HEK293 (cell line): ENCODE measurements around the gene ZNF841.
A peak's percentile ranks its signal among the peaks of the same experiment; 100 is the strongest.

Experiments used
- CTCF ChIA-PET: fragments of 350-600 bp; formaldehyde crosslinking; extraction: SDS; loops from one replicate; lab custom pipeline; 2021; ENCODE audit warnings: antibody characterized with exemption; lab: Yijun Ruan, JAX
- POLR2A ChIA-PET: fragments of 300-600 bp; formaldehyde crosslinking; extraction: SDS; loops from one replicate; lab custom pipeline; 2020; ENCODE audit warnings: antibody characterized with exemption, inconsistent platforms; lab: Yijun Ruan, JAX
- H3K27ac ChIP-seq: fragments of 200-500 bp; sonication (Bioruptor generic); 2 replicates; pipeline ENCODE4 v1.5.1; 2014; ENCODE audit warnings: low read depth, low read length, control low read depth, inconsistent platforms; ENCODE audit errors: extremely low read depth
- H3K36me3 ChIP-seq, 2 experiments: fragments of 200-500 bp in 1 of 2; sonication (Bioruptor generic) in 1 of 2; 1 replicate in 1 of 2; 2 replicates in 1 of 2; pipeline ENCODE4 v1.5.1; 2014 to 2017; ENCODE audit warnings: inconsistent platforms in 2 of 2, low read length in 2 of 2; ENCODE audit not compliant: control insufficient read depth in 2 of 2, insufficient read depth in 1 of 2
- H3K4me1 ChIP-seq: fragments of 200-500 bp; sonication (Bioruptor generic); 2 replicates; pipeline ENCODE4 v1.5.1; 2014; ENCODE audit warnings: mild to moderate bottlenecking, low read length, inconsistent platforms; ENCODE audit not compliant: control insufficient read depth, insufficient read depth
- H3K4me3 ChIP-seq: 2 replicates; pipeline ENCODE4 v1.5.1; 2011; ENCODE audit warnings: low read depth, mild to moderate bottlenecking, control low read depth, low read length, moderate library complexity
- H3K9me3 ChIP-seq: fragments of 200-500 bp; sonication (Bioruptor generic); 2 replicates; pipeline ENCODE4 v1.5.1; 2014; ENCODE audit warnings: low read depth, low read length, inconsistent platforms; ENCODE audit not compliant: control insufficient read depth, insufficient read depth
- ATF2 ChIP-seq: fragments of 450-650 bp; formaldehyde crosslinking; IDR thresholded peaks from 2 replicates; pipeline ENCODE4 v1.5.1; 2016; ENCODE audit warnings: missing biosample characterization, missing genetic modification characterization, low read depth
- PATZ1 ChIP-seq: fragments of 450-650 bp; formaldehyde crosslinking; IDR thresholded peaks from 2 replicates; pipeline ENCODE4 v1.5.1; 2016; ENCODE audit warnings: missing biosample characterization, missing genetic modification characterization
- REST ChIP-seq: fragments of 450-650 bp; formaldehyde crosslinking; IDR thresholded peaks from 2 replicates; pipeline ENCODE4 v1.5.1; 2016; ENCODE audit warnings: missing biosample characterization, missing genetic modification characterization
- SCRT2 ChIP-seq: fragments of 450-650 bp; formaldehyde crosslinking; IDR thresholded peaks from 2 replicates; pipeline ENCODE4 v1.5.1; 2016; ENCODE audit warnings: missing biosample characterization, missing genetic modification characterization
- SP7 ChIP-seq: fragments of 450-650 bp; formaldehyde crosslinking; IDR thresholded peaks from 2 replicates; pipeline ENCODE4 v1.5.1; 2016; ENCODE audit warnings: missing biosample characterization, missing genetic modification characterization
- WT1 ChIP-seq: fragments of 450-650 bp; formaldehyde crosslinking; IDR thresholded peaks from 2 replicates; pipeline ENCODE4 v1.5.1; 2016; ENCODE audit warnings: missing biosample characterization, missing genetic modification characterization
- ZBTB11 ChIP-seq: fragments of 450-650 bp; formaldehyde crosslinking; conservative IDR thresholded peaks from 2 replicates; pipeline ENCODE4 v1.5.1; 2016; ENCODE audit warnings: low read depth, missing biosample characterization, missing genetic modification characterization
- ZBTB20 ChIP-seq: fragments of 450-650 bp; formaldehyde crosslinking; IDR thresholded peaks from 2 replicates; pipeline ENCODE4 v1.5.1; 2016; ENCODE audit warnings: missing biosample characterization, missing genetic modification characterization
- ZBTB8A ChIP-seq: fragments of 450-650 bp; formaldehyde crosslinking; IDR thresholded peaks from 2 replicates; pipeline ENCODE4 v1.5.1; 2016; ENCODE audit warnings: missing biosample characterization, missing genetic modification characterization
- ZFP37 ChIP-seq: fragments of 450-650 bp; formaldehyde crosslinking; IDR thresholded peaks from 2 replicates; pipeline ENCODE4 v1.5.1; 2016; ENCODE audit warnings: missing biosample characterization, missing genetic modification characterization
- ZNF211 ChIP-seq: fragments of 450-650 bp; formaldehyde crosslinking; IDR thresholded peaks from 2 replicates; pipeline ENCODE4 v1.5.1; 2016; ENCODE audit warnings: low read depth, missing biosample characterization, missing genetic modification characterization
- ZNF266 ChIP-seq: fragments of 450-650 bp; formaldehyde crosslinking; IDR thresholded peaks from 2 replicates; pipeline ENCODE4 v1.5.1; 2016; ENCODE audit warnings: missing biosample characterization, missing genetic modification characterization, low read depth
- ZNF274 ChIP-seq, 2 experiments: fragments of 200-500 bp in 1 of 2; fragments of 450-650 bp in 1 of 2; sonication (Bioruptor generic) in 1 of 2; formaldehyde crosslinking in 1 of 2; IDR thresholded peaks; 2 replicates each; pipeline versions ENCODE4 v1.5.1 to v1.6.1; 2014 to 2016; ENCODE audit warnings: borderline replicate concordance in 1 of 2, inconsistent platforms in 1 of 2, low read length in 1 of 2, missing biosample characterization in 1 of 2, missing genetic modification characterization in 1 of 2
- ZNF366 ChIP-seq: fragments of 450-650 bp; formaldehyde crosslinking; conservative IDR thresholded peaks from 2 replicates; pipeline ENCODE4 v1.5.1; 2016; ENCODE audit warnings: missing biosample characterization, missing genetic modification characterization
- ZNF394 ChIP-seq: fragments of 450-650 bp; formaldehyde crosslinking; IDR thresholded peaks from 2 replicates; pipeline ENCODE4 v1.5.1; 2016; ENCODE audit warnings: missing biosample characterization, missing genetic modification characterization, mild to moderate bottlenecking, moderate library complexity, borderline replicate concordance
- ZNF449 ChIP-seq: fragments of 450-650 bp; formaldehyde crosslinking; IDR thresholded peaks from 2 replicates; pipeline ENCODE4 v1.5.1; 2017; ENCODE audit warnings: missing biosample characterization, mild to moderate bottlenecking, missing genetic modification characterization, moderate library complexity
- ZNF488 ChIP-seq: fragments of 450-650 bp; formaldehyde crosslinking; IDR thresholded peaks from 2 replicates; pipeline ENCODE4 v1.5.1; 2016; ENCODE audit warnings: missing biosample characterization, missing genetic modification characterization
- ZNF624 ChIP-seq: fragments of 450-650 bp; formaldehyde crosslinking; IDR thresholded peaks from 2 replicates; pipeline ENCODE4 v1.5.1; 2017; ENCODE audit warnings: missing biosample characterization, missing genetic modification characterization
- ZNF639 ChIP-seq: fragments of 450-650 bp; formaldehyde crosslinking; IDR thresholded peaks from 2 replicates; pipeline ENCODE4 v1.5.1; 2016; ENCODE audit warnings: missing biosample characterization, missing genetic modification characterization
- ZNF837 ChIP-seq: fragments of 450-650 bp; formaldehyde crosslinking; IDR thresholded peaks from 2 replicates; pipeline ENCODE4 v1.5.1; 2016; ENCODE audit warnings: missing biosample characterization, missing genetic modification characterization
- ZNF843 ChIP-seq: fragments of 450-650 bp; formaldehyde crosslinking; IDR thresholded peaks from 2 replicates; pipeline ENCODE4 v1.5.1; 2016; ENCODE audit warnings: missing biosample characterization, missing genetic modification characterization
- ZXDB ChIP-seq: fragments of 450-650 bp; formaldehyde crosslinking; IDR thresholded peaks from 2 replicates; pipeline ENCODE4 v1.5.1; 2016; ENCODE audit warnings: missing biosample characterization, missing genetic modification characterization

ZNF841 gene

GRCh38 chr19:52101866-52102562 is 6.4 kb upstream of the ZNF841 start:
- H3K27ac ChIP-seq: no peak overlapping the region
- POLR2A ChIA-PET: no interaction called here
- no peaks in the 10 kb centered on the region; the same call in 1 of the 2 replicates for H3K9me3 ChIP-seq
- no peaks in the 10 kb centered on the region for H3K4me1 ChIP-seq
- H3K4me3 ChIP-seq: no peak overlapping the region
- CTCF ChIA-PET: interaction anchor here (0.6 kb wide), 1 partner anchor 21 kb away, joined by 3 read pairs; no protein-coding TSS in a partner anchor
- no peaks in the 10 kb centered on the region for H3K36me3 ChIP-seq
- TF ChIP-seq ZNF274 (IDR thresholded peaks at IDR 0.05; ENCODE audit: low read length): no peak
- no peak for TF ChIP-seq ZNF274 (tag by site-specific recombination; IDR thresholded peaks at IDR 0.05; ENCODE audit: borderline replicate concordance)
- no peak for TF ChIP-seq ZNF449 (tag by site-specific recombination)
- 0 out of 2 replicates have a peak, but pooled peaks have one; percentile 22 for TF ChIP-seq ZXDB (tag by site-specific recombination)
- TF ChIP-seq REST: peak; percentile 44; the same call in 1 of the 2 replicates
- no peak for TF ChIP-seq ZNF837 (tag by site-specific recombination)
- TF ChIP-seq ZNF366 (tag by site-specific recombination): no peak
- no peak for TF ChIP-seq ZNF211 (tag by site-specific recombination)
- no peak for TF ChIP-seq ZNF488 (tag by site-specific recombination)
- TF ChIP-seq SCRT2 (tag by site-specific recombination): no peak
- no peak for TF ChIP-seq ZNF639 (tag by site-specific recombination)
- no peak for TF ChIP-seq ZNF843 (tag by site-specific recombination)
- no peak for TF ChIP-seq SP7 (tag by site-specific recombination)
- TF ChIP-seq PATZ1 (tag by site-specific recombination): no peak
- TF ChIP-seq WT1 (tag by site-specific recombination): no peak
- TF ChIP-seq ZBTB11 (tag by site-specific recombination): peak; percentile 57; the same call in 1 of the 2 replicates
- no peak for TF ChIP-seq ZBTB20 (tag by site-specific recombination)
- no peak for TF ChIP-seq ZNF624 (tag by site-specific recombination)
- no peak for TF ChIP-seq ATF2 (tag by site-specific recombination)
- peak; percentile 48; the same call in 1 of the 2 replicates for TF ChIP-seq ZFP37 (tag by site-specific recombination)
- TF ChIP-seq ZNF266 (tag by site-specific recombination): peak; percentile 58; the same call in 1 of the 2 replicates
- TF ChIP-seq ZBTB8A: peak; percentile 32; the same call in 1 of the 2 replicates
- peak; percentile 93 for TF ChIP-seq ZNF394
